ENCODE measurements around the gene IL36A. TPM values are rescaled to one million over a fixed set of nuclear protein-coding genes. Genes with fewer than 3 reads are reported as not detected.

Gene IL36A
- polyA plus RNA-seq, 2 of the 4 experiments (the other 2 are of a cell fraction) = not detected

GRCh38 chr2:113027691-113028090, 22.4 kb downstream of the IL36A start:
- DNase-seq (ENCODE audit: low read depth in 1 of 2, low spot score in 1 of 2) = no peak
- 6% methylated on average over 2 of the region's 2 CpGs for WGBS (ENCODE audit: missing lambda C conversion rate)
- Histone ChIP-seq H3K9me3 (no peaks in the 10 kb centered on the region), H3K4me1 (no peaks in the 10 kb centered on the region), H3K27ac (no peak overlapping the region), H3K4me2 (no peak overlapping the region), H3K4me3 (no peak overlapping the region)
- ChIA-PET CTCF (no interaction called here), POLR2A (no interaction called here)
- FAIRE-seq = no peak
- TF ChIP-seq CBX8 (IDR thresholded peaks at IDR 0.05) = no peak
- no peak for TF ChIP-seq HOXB5 (CRISPR knock-in tag; IDR thresholded peaks at IDR 0.05)
- TF ChIP-seq, protein P1, sequence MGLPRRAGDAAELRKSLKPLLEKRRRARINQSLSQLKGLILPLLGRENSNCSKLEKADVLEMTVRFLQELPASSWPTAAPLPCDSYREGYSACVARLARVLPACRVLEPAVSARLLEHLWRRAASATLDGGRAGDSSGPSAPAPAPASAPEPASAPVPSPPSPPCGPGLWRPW (IDR thresholded peaks at IDR 0.05) = no peak
- TF ChIP-seq POLR2A (IDR thresholded peaks at IDR 0.05; ENCODE audit: low read length) = no peak
- TF ChIP-seq MYC (IDR thresholded peaks at IDR 0.05; ENCODE audit: borderline replicate concordance, low read length) = no peak
- TF ChIP-seq NR3C1 (IDR thresholded peaks at IDR 0.05) = no peak
- TF ChIP-seq BHLHE40 (IDR thresholded peaks at IDR 0.05; ENCODE audit: low read depth, low read length) = no peak
- ATAC-seq = 0 out of 6 replicates have a peak, but pooled peaks of 1 of the 2 experiments have one; percentile 22

DNA sequence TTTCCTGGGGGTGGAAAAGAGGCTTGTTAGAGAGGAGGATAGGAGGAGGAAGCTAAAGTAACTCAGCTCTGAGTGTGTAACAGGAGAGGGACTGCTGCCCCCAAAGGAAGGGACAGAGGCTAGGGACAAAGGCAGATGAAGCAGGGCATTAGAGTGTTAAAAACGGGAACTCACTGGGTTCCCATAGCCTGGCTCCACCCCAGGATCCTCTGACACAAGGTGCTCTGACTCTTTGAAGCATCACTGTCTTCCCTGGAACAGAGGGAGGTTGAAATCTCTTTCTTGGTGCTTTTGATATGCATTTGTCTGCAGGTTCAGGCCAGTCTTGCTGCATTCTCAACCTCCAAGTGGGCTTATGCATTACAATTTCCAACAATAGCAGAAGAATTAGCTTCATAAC, 22.9 kb downstream of the IL36A start:
- H3K4me2 ChIP-seq = no peak overlapping the region
- H3K9me3 ChIP-seq = no peaks in the 10 kb centered on the region
- no peak overlapping the region for H3K27ac ChIP-seq
- FAIRE-seq (no peak), ATAC-seq (peak in 1 of 2 experiments; percentile 35; a peak in 2 of 6 replicates), DNase-seq (ENCODE audit: low read depth in 1 of 2, low spot score in 1 of 2) (no peak)
- CTCF ChIA-PET = no interaction called here
- 0% methylated on average over 1 of the region's 1 CpG for WGBS (ENCODE audit: missing lambda C conversion rate)
- H3K4me1 ChIP-seq = no peaks in the 10 kb centered on the region
- POLR2A ChIA-PET = no interaction called here
- no peak overlapping the region for H3K4me3 ChIP-seq
- TF ChIP-seq FOSL2 (IDR thresholded peaks at IDR 0.05) (no peak), FOSL2 (CRISPR knock-in tag; IDR thresholded peaks at IDR 0.05) (no peak), HDAC2 (IDR thresholded peaks at IDR 0.05) (no peak), JUN (IDR thresholded peaks at IDR 0.05) (no peak), GATA3 (IDR thresholded peaks at IDR 0.05; ENCODE audit: borderline replicate concordance) (no peak), HEYL (CRISPR knock-in tag; IDR thresholded peaks at IDR 0.05) (no peak)
- TF ChIP-seq, protein P2, sequence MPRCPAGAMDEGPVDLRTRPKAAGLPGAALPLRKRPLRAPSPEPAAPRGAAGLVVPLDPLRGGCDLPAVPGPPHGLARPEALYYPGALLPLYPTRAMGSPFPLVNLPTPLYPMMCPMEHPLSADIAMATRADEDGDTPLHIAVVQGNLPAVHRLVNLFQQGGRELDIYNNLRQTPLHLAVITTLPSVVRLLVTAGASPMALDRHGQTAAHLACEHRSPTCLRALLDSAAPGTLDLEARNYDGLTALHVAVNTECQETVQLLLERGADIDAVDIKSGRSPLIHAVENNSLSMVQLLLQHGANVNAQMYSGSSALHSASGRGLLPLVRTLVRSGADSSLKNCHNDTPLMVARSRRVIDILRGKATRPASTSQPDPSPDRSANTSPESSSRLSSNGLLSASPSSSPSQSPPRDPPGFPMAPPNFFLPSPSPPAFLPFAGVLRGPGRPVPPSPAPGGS (IDR thresholded peaks at IDR 0.05) = no peak

GRCh38 chr2:113032737-113033136, 27.5 kb downstream of the IL36A start:
- CTCF ChIA-PET = interaction anchor here (1.1 to 1.8 kb wide), 3 partner anchors 8 to 283 kb away, joined by 3 to 8 read pairs (median 4); no protein-coding TSS in a partner anchor

More at GRCh38 chr2:113032737-113033136, 27.5 kb downstream of the IL36A start:
- no peak for ATAC-seq
- Histone ChIP-seq H3K4me1 (no peaks in the 10 kb centered on the region), H3K27ac (no peak overlapping the region), H3K9me3 (no peaks in the 10 kb centered on the region), H3K4me3 (no peak overlapping the region), H3K4me2 (no peak overlapping the region)
- no peak for TF ChIP-seq GATA3 (IDR thresholded peaks at IDR 0.05; ENCODE audit: borderline replicate concordance)
- no peak for TF ChIP-seq RARB (CRISPR knock-in tag; IDR thresholded peaks at IDR 0.05)
- no peak for TF ChIP-seq ZFP36 (IDR thresholded peaks at IDR 0.05; ENCODE audit: borderline replicate concordance, partially characterized antibody)
- TF ChIP-seq, protein P3, sequence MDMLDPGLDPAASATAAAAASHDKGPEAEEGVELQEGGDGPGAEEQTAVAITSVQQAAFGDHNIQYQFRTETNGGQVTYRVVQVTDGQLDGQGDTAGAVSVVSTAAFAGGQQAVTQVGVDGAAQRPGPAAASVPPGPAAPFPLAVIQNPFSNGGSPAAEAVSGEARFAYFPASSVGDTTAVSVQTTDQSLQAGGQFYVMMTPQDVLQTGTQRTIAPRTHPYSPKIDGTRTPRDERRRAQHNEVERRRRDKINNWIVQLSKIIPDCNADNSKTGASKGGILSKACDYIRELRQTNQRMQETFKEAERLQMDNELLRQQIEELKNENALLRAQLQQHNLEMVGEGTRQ (IDR thresholded peaks at IDR 0.05) = no peak
- no peak for TF ChIP-seq HEYL (CRISPR knock-in tag; IDR thresholded peaks at IDR 0.05)
- no peak for TF ChIP-seq TP53 (CRISPR knock-in tag; IDR thresholded peaks at IDR 0.05)
- TF ChIP-seq NPAS2 (CRISPR knock-in tag; IDR thresholded peaks at IDR 0.05; ENCODE audit: borderline replicate concordance) = no peak
- TF ChIP-seq ZSCAN20 (CRISPR knock-in tag; IDR thresholded peaks at IDR 0.05) = no peak
- no peak for TF ChIP-seq SMC3 (IDR thresholded peaks at IDR 0.05)
- TF ChIP-seq NR3C1 (IDR thresholded peaks at IDR 0.05) = no peak
- TF ChIP-seq MAX (IDR thresholded peaks at IDR 0.05) = no peak
- TF ChIP-seq CBX8 (IDR thresholded peaks at IDR 0.05) = no peak
- no peak for TF ChIP-seq ZC3H11A (IDR thresholded peaks at IDR 0.05)
- no peak for TF ChIP-seq FOSL2 (IDR thresholded peaks at IDR 0.05)
- TF ChIP-seq FOSL2 (CRISPR knock-in tag; IDR thresholded peaks at IDR 0.05) = no peak
- no peak for TF ChIP-seq RAD21 (conservative IDR thresholded peaks at IDR 0.05 in 1 of 2, IDR thresholded peaks at IDR 0.05 in 1 of 2)
- no peak for TF ChIP-seq FOSB (CRISPR knock-in tag; IDR thresholded peaks at IDR 0.05)
- TF ChIP-seq, protein P4, sequence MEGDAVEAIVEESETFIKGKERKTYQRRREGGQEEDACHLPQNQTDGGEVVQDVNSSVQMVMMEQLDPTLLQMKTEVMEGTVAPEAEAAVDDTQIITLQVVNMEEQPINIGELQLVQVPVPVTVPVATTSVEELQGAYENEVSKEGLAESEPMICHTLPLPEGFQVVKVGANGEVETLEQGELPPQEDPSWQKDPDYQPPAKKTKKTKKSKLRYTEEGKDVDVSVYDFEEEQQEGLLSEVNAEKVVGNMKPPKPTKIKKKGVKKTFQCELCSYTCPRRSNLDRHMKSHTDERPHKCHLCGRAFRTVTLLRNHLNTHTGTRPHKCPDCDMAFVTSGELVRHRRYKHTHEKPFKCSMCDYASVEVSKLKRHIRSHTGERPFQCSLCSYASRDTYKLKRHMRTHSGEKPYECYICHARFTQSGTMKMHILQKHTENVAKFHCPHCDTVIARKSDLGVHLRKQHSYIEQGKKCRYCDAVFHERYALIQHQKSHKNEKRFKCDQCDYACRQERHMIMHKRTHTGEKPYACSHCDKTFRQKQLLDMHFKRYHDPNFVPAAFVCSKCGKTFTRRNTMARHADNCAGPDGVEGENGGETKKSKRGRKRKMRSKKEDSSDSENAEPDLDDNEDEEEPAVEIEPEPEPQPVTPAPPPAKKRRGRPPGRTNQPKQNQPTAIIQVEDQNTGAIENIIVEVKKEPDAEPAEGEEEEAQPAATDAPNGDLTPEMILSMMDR (IDR thresholded peaks at IDR 0.05) = no peak
- no peak for TF ChIP-seq MAZ (IDR thresholded peaks at IDR 0.05; ENCODE audit: borderline replicate concordance, low read depth, low read length)
- FAIRE-seq = no peak
- 82% methylated on average over 1 of the region's 1 CpG for WGBS (ENCODE audit: missing lambda C conversion rate)
- POLR2A ChIA-PET = no interaction called here
- no peak for DNase-seq (ENCODE audit: low read depth in 1 of 2, low spot score in 1 of 2)
